Spleen (tissue), 7 donors: ENCODE results near the gene LBHD1.

Experiments
- POLR2A ChIP-seq, 3 donors: fragments of 450-650 bp; IDR thresholded peaks; one replicate each; pipeline ENCODE4 v1.5.1; 2017; ENCODE audit warnings: antibody characterized with exemption in 3 of 3, mild to moderate bottlenecking in 1 of 3
- TF ChIP-seq, protein P1 (sequence below), 11 experiments: fragments of 200-600 bp in 7 of 11; fragments of 450-650 bp in 4 of 11; sonication (generic) in 4 of 11; IDR thresholded peaks in 8 of 11; conservative IDR thresholded peaks in 3 of 11; 1 replicate in 7 of 11; 2 replicates in 4 of 11; pipeline versions ENCODE4 v1.4.0 to v1.8.0; 2016 to 2021; ENCODE audit warnings: antibody characterized with exemption in 11 of 11, inconsistent platforms in 4 of 11, mild to moderate bottlenecking in 1 of 11
- donor health status: DM: no; HTN: no; CAD: no; lungs with moderate emphysema.
- donor health status: DM: no; HTN: no; CAD: no.
- donor health status: DM: no; HTN: no; CAD: no.

DNA sequence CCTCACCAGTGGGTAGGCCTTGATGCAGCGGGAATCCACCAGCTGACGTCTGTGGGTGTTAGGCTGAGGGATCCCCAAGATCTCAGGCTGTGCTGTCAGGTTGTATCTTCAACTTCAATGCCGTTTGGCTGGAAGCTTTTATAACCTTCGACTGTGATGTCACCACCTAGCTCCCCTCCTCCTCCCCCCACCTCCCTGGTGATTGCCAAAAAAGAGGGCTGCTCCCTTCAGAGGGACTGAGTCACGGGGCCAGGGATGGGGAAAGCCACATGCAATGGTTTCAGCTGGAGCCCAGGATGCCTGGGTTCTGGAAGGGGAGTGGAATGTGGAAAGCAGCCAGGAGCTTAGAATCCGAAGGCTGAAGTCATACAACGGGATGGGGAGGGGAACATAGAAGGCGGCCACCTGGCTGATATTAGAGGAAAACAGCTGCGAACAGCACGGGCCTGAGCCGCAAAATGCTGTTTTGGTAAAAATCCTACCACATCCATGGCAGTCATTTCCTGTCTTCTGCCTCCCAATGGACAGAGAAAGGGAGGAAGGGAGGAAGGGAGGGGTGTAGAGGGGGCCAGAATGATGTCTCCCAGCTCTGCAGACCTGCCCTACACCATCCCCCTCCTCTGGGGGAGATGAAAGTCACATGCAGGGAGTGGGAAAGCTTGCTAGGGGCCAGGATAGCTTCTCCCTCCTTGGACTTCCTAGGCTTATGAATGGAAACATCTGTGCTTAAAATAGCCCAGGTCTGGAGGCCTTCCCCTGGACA, 17.5 kb upstream of the LBHD1 start, which contains the start of gene LRRN4CL:
- TF ChIP-seq, protein P1, sequence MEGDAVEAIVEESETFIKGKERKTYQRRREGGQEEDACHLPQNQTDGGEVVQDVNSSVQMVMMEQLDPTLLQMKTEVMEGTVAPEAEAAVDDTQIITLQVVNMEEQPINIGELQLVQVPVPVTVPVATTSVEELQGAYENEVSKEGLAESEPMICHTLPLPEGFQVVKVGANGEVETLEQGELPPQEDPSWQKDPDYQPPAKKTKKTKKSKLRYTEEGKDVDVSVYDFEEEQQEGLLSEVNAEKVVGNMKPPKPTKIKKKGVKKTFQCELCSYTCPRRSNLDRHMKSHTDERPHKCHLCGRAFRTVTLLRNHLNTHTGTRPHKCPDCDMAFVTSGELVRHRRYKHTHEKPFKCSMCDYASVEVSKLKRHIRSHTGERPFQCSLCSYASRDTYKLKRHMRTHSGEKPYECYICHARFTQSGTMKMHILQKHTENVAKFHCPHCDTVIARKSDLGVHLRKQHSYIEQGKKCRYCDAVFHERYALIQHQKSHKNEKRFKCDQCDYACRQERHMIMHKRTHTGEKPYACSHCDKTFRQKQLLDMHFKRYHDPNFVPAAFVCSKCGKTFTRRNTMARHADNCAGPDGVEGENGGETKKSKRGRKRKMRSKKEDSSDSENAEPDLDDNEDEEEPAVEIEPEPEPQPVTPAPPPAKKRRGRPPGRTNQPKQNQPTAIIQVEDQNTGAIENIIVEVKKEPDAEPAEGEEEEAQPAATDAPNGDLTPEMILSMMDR (IDR thresholded peaks at IDR 0.05 in 8 of 11, conservative IDR thresholded peaks at IDR 0.05 in 3 of 11) = no peak
- no peak for TF ChIP-seq POLR2A (IDR thresholded peaks at IDR 0.05)
